Gastrocnemius medialis (tissue), 4 donors: ENCODE measurements around the gene MPPED2.

Experiments used
- POLR2A ChIP-seq, 2 donors: fragments of 450-650 bp; IDR thresholded peaks; one replicate each; pipeline ENCODE4 v1.6.1; 2017; ENCODE audit warnings: antibody characterized with exemption in 2 of 2, mild to moderate bottlenecking in 2 of 2, moderate library complexity in 2 of 2
- TF ChIP-seq, protein P1 (sequence below), 5 experiments: fragments of 450-650 bp in 3 of 5; fragments of 200-600 bp in 2 of 5; sonication (generic) in 2 of 5; IDR thresholded peaks in 4 of 5; conservative IDR thresholded peaks in 1 of 5; 1 replicate in 4 of 5; 2 replicates in 1 of 5; pipeline ENCODE4 v1.5.1; 2016 to 2019; ENCODE audit warnings: antibody characterized with exemption in 5 of 5, mild to moderate bottlenecking in 3 of 5, moderate library complexity in 3 of 5

DNA sequence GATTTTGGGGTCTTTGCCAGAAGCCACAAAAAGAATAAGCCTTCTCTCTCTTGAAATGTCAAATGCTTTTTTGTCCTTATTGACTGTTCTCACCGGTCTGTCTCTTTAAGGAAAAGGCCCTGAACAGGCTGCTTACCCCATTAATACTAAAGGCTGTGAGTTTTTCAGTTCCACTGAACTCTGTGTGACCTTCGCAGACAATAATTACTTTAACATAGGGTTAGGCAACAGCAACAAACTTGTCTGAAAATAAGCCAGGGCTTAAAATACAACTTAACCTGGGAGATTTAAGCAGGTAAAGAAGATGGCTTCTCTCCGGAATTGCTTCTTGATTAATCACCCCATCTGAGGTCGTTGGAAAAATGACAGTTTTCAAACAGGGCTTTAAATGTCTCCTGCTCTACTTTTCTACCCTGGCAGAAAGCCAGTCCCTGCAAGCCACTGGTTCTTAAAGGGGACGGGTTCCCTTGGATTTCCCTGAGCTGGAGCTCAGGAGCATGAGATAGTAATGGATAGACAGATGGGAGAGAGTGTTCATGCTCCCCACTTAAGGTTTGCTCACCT lies 193.8 kb downstream of the MPPED2 start:
- TF ChIP-seq, protein P1, sequence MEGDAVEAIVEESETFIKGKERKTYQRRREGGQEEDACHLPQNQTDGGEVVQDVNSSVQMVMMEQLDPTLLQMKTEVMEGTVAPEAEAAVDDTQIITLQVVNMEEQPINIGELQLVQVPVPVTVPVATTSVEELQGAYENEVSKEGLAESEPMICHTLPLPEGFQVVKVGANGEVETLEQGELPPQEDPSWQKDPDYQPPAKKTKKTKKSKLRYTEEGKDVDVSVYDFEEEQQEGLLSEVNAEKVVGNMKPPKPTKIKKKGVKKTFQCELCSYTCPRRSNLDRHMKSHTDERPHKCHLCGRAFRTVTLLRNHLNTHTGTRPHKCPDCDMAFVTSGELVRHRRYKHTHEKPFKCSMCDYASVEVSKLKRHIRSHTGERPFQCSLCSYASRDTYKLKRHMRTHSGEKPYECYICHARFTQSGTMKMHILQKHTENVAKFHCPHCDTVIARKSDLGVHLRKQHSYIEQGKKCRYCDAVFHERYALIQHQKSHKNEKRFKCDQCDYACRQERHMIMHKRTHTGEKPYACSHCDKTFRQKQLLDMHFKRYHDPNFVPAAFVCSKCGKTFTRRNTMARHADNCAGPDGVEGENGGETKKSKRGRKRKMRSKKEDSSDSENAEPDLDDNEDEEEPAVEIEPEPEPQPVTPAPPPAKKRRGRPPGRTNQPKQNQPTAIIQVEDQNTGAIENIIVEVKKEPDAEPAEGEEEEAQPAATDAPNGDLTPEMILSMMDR (IDR thresholded peaks at IDR 0.05 in 4 of 5, conservative IDR thresholded peaks at IDR 0.05 in 1 of 5): no peak
- TF ChIP-seq POLR2A (IDR thresholded peaks at IDR 0.05): no peak
